ENCODE measurements around the gene SLC8A1. TPM values are rescaled to one million over a fixed set of nuclear protein-coding genes. Genes with fewer than 3 reads are reported as not detected.

The SLC8A1 gene
- total RNA-seq, 4 donors from 2014 or later = 1.3 to 3.8 (median 2.4) TPM

DNA sequence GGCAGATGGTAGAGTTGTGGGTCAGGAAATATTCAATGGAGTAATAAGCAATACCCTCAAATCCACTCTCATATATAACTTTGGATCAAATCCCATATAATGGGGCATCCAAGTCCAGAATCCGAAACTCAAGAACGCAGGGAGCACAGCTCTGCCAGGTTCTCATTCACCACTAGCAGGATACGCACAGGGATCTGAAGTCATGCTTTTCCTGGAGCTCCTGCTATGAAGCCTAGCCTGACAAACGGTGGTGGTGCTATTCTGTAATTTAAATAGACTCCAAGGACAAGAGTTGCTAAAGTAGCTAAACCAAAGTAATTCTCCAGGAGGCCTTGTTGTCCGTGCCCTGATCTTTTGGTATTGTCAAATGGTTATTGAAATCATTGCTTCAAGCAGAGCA is 264.8 kb downstream of the SLC8A1 start:
- Histone ChIP-seq H3K27me3 (no peaks in the 10 kb centered on the region), H3K9me3 (no peaks in the 10 kb centered on the region), H3K4me3 (no peak overlapping the region), H3K36me3 (no peaks in the 10 kb centered on the region), H3K4me1 (no peaks in the 10 kb centered on the region), H3K27ac (no peak overlapping the region)
- intact Hi-C loops (cut with DNase I; ENCODE audit: low total_unique reads) = no loop called here
- DNase-seq (no peak), ATAC-seq (no peak)
- in situ Hi-C loops (cut with MboI; ENCODE audit: low sequenced_read_pairs in 4 of 4) = no loop called here
- TF ChIP-seq, protein P1, sequence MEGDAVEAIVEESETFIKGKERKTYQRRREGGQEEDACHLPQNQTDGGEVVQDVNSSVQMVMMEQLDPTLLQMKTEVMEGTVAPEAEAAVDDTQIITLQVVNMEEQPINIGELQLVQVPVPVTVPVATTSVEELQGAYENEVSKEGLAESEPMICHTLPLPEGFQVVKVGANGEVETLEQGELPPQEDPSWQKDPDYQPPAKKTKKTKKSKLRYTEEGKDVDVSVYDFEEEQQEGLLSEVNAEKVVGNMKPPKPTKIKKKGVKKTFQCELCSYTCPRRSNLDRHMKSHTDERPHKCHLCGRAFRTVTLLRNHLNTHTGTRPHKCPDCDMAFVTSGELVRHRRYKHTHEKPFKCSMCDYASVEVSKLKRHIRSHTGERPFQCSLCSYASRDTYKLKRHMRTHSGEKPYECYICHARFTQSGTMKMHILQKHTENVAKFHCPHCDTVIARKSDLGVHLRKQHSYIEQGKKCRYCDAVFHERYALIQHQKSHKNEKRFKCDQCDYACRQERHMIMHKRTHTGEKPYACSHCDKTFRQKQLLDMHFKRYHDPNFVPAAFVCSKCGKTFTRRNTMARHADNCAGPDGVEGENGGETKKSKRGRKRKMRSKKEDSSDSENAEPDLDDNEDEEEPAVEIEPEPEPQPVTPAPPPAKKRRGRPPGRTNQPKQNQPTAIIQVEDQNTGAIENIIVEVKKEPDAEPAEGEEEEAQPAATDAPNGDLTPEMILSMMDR (IDR thresholded peaks at IDR 0.05 in 4 of 5, conservative IDR thresholded peaks at IDR 0.05 in 1 of 5) = no peak
- no peak for TF ChIP-seq POLR2A (IDR thresholded peaks at IDR 0.05)

DNA sequence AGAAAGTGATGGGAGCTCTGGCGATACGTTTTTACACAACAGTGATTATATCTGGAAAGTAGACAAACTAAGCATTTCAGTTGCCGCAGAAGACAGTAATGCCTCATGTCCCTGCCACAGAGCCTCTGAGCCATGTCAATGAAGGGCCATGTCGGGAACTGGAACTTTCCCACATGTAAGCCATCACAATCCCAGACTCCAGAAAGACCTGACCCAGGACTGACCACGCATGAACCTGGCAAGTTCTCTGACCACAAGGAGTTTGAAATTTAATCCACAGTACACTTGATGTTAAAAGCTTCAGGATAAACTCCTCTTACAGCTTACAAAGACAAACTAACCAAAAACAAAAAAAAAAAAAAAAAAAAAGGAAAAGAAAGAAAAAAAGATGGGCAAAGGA is 267.3 kb downstream of the SLC8A1 start:
- Histone ChIP-seq H3K4me1 (no peaks in the 10 kb centered on the region), H3K36me3 (no peaks in the 10 kb centered on the region), H3K4me3 (no peak overlapping the region), H3K27me3 (no peaks in the 10 kb centered on the region), H3K9me3 (no peaks in the 10 kb centered on the region), H3K27ac (no peak overlapping the region)
- in situ Hi-C loops (cut with MboI; ENCODE audit: low sequenced_read_pairs in 4 of 4) = no loop called here
- intact Hi-C loops (cut with DNase I; ENCODE audit: low total_unique reads) = no loop called here
- no peak for DNase-seq
- ATAC-seq = no peak
- TF ChIP-seq, protein P1 (IDR thresholded peaks at IDR 0.05 in 4 of 5, conservative IDR thresholded peaks at IDR 0.05 in 1 of 5) = no peak
- TF ChIP-seq POLR2A (IDR thresholded peaks at IDR 0.05) = no peak

DNA sequence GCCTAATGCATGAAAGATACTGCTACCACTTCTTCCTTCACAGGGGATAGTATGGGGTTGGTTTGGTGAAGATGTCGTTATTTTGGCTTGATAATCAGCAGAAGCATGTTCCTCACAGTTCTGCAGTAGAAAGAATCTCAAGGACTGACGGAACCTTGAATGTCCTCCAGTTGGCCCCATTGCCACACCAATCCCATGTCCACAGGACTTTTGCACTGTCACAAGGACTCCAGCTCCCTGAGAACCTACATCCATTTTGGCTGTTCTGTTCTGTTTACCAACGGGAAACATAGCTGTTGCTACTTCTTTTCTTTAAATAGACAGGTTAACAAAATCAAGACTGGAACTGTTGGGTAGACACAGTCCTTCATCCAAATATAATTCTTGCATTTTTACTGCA is 270.0 kb downstream of the SLC8A1 start:
- no peak overlapping the region for H3K4me3 ChIP-seq
- H3K9me3 ChIP-seq = no peaks in the 10 kb centered on the region
- H3K36me3 ChIP-seq = no peaks in the 10 kb centered on the region
- H3K27me3 ChIP-seq = no peaks in the 10 kb centered on the region
- in situ Hi-C loops (cut with MboI; ENCODE audit: low sequenced_read_pairs in 4 of 4) = no loop called here
- no peaks in the 10 kb centered on the region for H3K4me1 ChIP-seq
- intact Hi-C loops (cut with DNase I; ENCODE audit: low total_unique reads) = no loop called here
- TF ChIP-seq, protein P1 (IDR thresholded peaks at IDR 0.05 in 4 of 5, conservative IDR thresholded peaks at IDR 0.05 in 1 of 5) = no peak
- TF ChIP-seq POLR2A (IDR thresholded peaks at IDR 0.05) = no peak
- no peak for ATAC-seq
- no peak overlapping the region for H3K27ac ChIP-seq
- no peak for DNase-seq

DNA sequence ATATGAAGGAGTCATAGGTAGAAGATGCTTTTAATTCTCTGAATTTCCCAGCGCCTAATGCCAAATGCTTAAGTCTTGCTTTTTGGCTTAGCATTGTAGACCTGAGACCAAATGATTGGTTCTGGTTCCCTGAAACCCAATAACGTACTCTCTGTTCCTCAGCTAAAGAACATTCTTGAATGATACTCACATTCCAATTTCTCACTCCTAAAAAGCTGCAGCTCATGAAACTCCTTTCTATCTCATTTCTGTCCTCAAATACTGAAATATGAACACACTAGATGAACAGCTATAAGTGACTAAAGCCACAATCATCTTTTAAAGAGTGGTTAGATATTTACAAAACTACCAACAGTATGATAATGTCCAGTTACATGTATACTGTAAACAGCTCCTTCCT is 272.1 kb downstream of the SLC8A1 start:
- intact Hi-C loops (cut with DNase I; ENCODE audit: low total_unique reads) (no loop called here), in situ Hi-C loops (cut with MboI; ENCODE audit: low sequenced_read_pairs in 4 of 4) (no loop called here)
- TF ChIP-seq, protein P1 (IDR thresholded peaks at IDR 0.05 in 4 of 5, conservative IDR thresholded peaks at IDR 0.05 in 1 of 5) = no peak
- TF ChIP-seq POLR2A (IDR thresholded peaks at IDR 0.05) = no peak
- Histone ChIP-seq H3K36me3 (no peaks in the 10 kb centered on the region), H3K27ac (no peak overlapping the region), H3K9me3 (no peaks in the 10 kb centered on the region), H3K4me1 (no peaks in the 10 kb centered on the region), H3K27me3 (no peaks in the 10 kb centered on the region), H3K4me3 (no peak overlapping the region)
- ATAC-seq (no peak), DNase-seq (no peak)

DNA sequence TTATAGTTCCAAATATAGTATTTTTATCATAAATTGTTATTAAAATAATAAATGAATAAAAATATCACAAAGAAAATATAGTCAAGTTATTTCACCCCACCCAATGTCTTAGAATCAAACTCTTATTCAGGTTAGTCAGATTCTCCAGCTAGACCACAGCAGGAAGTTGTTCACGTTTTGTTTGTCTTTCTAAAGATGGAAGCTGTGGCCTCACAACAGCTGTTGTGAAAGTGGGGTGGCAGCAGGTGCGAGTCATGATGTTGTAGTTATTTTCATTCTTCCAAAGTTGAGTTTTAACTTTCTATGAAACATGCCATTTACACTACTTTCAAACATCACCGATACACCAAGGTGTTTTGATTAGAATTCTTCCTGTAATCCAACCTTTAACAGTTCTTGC is 272.9 kb downstream of the SLC8A1 start:
- Histone ChIP-seq H3K9me3 (no peaks in the 10 kb centered on the region), H3K27me3 (no peaks in the 10 kb centered on the region), H3K4me3 (no peak overlapping the region), H3K36me3 (no peaks in the 10 kb centered on the region), H3K4me1 (no peaks in the 10 kb centered on the region), H3K27ac (no peak overlapping the region)
- intact Hi-C loops (cut with DNase I; ENCODE audit: low total_unique reads) (no loop called here), in situ Hi-C loops (cut with MboI; ENCODE audit: low sequenced_read_pairs in 4 of 4) (no loop called here)
- DNase-seq (no peak), ATAC-seq (no peak)
- TF ChIP-seq, protein P1 (IDR thresholded peaks at IDR 0.05 in 4 of 5, conservative IDR thresholded peaks at IDR 0.05 in 1 of 5) = no peak
- TF ChIP-seq POLR2A (IDR thresholded peaks at IDR 0.05) = no peak
